ENCODE data around the gene TUT7. TPM values are rescaled to one million over a fixed set of nuclear protein-coding genes. Genes with fewer than 3 reads are reported as not detected.

The TUT7 gene
- total RNA-seq, 4 donors from 2014 or later = 21.5 to 50.6 (median 29.6) TPM

DNA sequence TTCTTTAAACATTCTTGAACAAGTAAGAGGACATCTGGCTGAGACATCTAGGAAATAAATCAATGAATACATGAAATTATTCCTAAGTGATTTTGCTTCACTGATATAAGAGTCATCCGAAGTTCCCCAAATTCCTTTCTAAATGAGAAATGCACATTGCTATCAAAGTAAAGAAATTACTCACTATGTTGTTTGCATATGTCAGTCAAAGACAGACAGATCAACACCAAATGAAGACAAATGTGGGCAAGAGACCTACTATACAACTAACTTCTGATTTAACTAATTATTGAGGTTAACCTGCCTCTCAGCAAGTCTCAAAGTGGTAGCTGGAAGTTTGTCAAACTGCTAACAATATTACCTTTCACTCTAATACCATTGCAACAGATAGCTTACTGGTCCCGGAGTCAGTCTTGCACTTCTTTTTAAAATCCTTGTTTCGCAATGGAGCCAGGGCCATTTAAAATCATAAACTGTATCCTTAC, 13.2 kb downstream of the TUT7 start:
- H3K4me3 ChIP-seq = no peak overlapping the region
- peaks cover 0 to 8% (median 0%) of the 10 kb centered on the region in 3 donors for H3K4me1 ChIP-seq
- ATAC-seq = no peak
- H3K27me3 ChIP-seq = no peaks in the 10 kb centered on the region
- H3K9me3 ChIP-seq = no peaks in the 10 kb centered on the region
- H3K36me3 ChIP-seq = peaks cover 24 to 98% of the 10 kb centered on the region in 2 donors
- WGBS, 2 donors (ENCODE audit: low coverage in 1 of 2) = 76 to 90% methylated on average over 2 to 3 of the region's 3 CpGs
- no peak for TF ChIP-seq POLR2AphosphoS5 (IDR thresholded peaks at IDR 0.05)
- no peak for TF ChIP-seq POLR2A (IDR thresholded peaks at IDR 0.05)
- no peak for TF ChIP-seq EP300 (IDR thresholded peaks at IDR 0.05)
- no peak overlapping the region for H3K27ac ChIP-seq

DNA sequence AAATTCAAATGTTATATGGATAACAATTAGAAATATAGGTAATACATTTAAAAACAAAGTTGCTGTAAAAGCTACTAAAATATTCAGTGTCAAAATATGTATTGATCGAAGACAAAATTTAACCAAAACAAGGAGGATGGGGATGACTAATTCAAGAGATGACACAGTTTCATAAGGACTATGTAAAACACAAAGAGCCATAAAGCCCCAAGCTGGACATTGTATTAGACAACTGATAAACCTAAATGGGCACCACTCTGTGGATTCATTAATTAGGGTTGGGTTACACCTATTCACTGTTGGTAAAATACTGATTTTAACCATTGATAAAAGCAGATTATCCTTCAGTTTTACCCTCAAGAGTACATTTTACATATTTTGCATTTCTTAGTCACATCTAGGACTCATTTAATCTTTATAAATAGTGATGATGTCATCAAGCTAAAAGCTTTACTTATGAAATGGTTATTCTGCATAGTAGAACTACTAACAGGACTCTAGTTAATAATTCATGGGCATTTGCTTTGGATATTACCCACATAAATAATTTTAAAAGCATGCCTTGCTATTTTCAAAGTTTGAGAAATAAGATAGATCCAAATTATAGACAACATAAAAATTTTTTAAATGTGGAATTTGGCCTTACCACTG, 13.7 kb downstream of the TUT7 start:
- H3K4me3 ChIP-seq = no peak overlapping the region
- H3K27me3 ChIP-seq = no peaks in the 10 kb centered on the region
- no peak overlapping the region for H3K27ac ChIP-seq
- no peaks in the 10 kb centered on the region for H3K9me3 ChIP-seq
- TF ChIP-seq POLR2AphosphoS5 (IDR thresholded peaks at IDR 0.05) = no peak
- no peak for TF ChIP-seq POLR2A (IDR thresholded peaks at IDR 0.05)
- TF ChIP-seq, protein P1, sequence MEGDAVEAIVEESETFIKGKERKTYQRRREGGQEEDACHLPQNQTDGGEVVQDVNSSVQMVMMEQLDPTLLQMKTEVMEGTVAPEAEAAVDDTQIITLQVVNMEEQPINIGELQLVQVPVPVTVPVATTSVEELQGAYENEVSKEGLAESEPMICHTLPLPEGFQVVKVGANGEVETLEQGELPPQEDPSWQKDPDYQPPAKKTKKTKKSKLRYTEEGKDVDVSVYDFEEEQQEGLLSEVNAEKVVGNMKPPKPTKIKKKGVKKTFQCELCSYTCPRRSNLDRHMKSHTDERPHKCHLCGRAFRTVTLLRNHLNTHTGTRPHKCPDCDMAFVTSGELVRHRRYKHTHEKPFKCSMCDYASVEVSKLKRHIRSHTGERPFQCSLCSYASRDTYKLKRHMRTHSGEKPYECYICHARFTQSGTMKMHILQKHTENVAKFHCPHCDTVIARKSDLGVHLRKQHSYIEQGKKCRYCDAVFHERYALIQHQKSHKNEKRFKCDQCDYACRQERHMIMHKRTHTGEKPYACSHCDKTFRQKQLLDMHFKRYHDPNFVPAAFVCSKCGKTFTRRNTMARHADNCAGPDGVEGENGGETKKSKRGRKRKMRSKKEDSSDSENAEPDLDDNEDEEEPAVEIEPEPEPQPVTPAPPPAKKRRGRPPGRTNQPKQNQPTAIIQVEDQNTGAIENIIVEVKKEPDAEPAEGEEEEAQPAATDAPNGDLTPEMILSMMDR (IDR thresholded peaks at IDR 0.05) = no peak
- TF ChIP-seq EP300 (IDR thresholded peaks at IDR 0.05) = no peak
- ATAC-seq = no peak
- WGBS, 2 donors (ENCODE audit: low coverage in 1 of 2) = 23 to 94% methylated on average over 1 of the region's 1 CpG
- H3K4me1 ChIP-seq = peaks cover 0 to 4% (median 0%) of the 10 kb centered on the region in 3 donors
- peaks cover 24 to 98% of the 10 kb centered on the region in 2 donors for H3K36me3 ChIP-seq

DNA sequence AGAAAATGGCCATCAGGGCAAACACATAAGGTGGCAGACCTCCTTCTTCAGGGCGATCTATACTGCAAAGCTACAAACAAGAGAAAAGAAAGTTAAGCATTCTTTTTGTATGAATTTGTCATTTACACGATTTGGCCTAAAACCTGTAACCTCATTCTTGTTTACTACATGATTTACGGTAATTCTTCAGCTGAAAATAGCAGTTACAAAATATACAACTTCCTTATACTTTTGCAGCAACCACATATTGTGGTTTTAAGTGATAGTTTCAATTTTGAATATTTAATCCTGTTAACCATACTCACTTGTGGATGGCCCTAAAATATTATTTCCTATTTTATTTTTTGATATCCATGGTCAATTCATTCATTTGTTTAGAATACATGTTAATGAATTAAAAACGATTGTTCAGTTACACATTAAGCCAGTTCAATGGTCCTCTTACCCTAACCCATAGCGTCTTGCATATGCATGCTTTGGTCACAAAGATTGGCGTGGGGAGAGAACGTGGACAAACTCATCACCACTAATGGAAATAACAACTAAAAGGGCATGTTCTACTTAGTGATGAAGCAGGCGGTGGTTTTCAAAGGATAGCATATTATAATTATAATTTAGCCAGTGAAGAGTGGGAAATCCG, 16.6 kb downstream of the TUT7 start:
- no peak for ATAC-seq
- H3K36me3 ChIP-seq = peaks cover 26 to 97% of the 10 kb centered on the region in 2 donors
- no peaks in the 10 kb centered on the region for H3K4me1 ChIP-seq
- H3K27ac ChIP-seq = no peak overlapping the region
- H3K4me3 ChIP-seq = no peak overlapping the region
- no peaks in the 10 kb centered on the region for H3K9me3 ChIP-seq
- TF ChIP-seq, protein P1 (IDR thresholded peaks at IDR 0.05) = no peak
- TF ChIP-seq EP300 (IDR thresholded peaks at IDR 0.05) = no peak
- WGBS, 2 donors (ENCODE audit: low coverage in 1 of 2) = 76 to 77% methylated on average over 9 of the region's 9 CpGs
- H3K27me3 ChIP-seq = no peaks in the 10 kb centered on the region

DNA sequence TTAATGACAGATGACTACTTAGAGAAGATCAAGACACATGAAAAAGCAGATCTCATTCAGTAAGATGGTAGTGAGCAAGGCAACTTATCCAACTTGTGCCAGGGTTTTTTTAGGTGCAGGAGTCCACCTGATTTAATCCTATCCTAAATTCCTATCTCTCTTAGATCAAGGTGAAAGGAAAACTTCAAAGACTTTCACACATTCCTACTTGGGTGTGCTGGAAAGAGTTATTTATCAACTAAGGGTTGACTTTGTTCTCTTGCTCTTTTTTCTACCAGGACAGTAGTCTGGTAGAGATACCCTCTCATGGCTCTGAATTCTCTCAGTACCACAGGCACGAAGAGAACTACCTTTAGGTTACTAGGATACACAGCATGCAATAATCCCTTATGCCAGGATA, 18.2 kb downstream of the TUT7 start:
- TF ChIP-seq EP300 (IDR thresholded peaks at IDR 0.05) (no peak), POLR2A (IDR thresholded peaks at IDR 0.05) (no peak), POLR2AphosphoS5 (IDR thresholded peaks at IDR 0.05) (no peak)
- TF ChIP-seq, protein P1 (IDR thresholded peaks at IDR 0.05) = no peak
- Histone ChIP-seq H3K9me3 (no peaks in the 10 kb centered on the region), H3K36me3 (peaks cover 18 to 95% of the 10 kb centered on the region in 2 donors), H3K4me1 (no peaks in the 10 kb centered on the region), H3K27me3 (no peaks in the 10 kb centered on the region), H3K4me3 (no peak overlapping the region), H3K27ac (no peak overlapping the region)
- no peak for ATAC-seq
- WGBS, 2 donors (ENCODE audit: low coverage in 1 of 2) = 83 to 88% methylated on average over 1 of the region's 1 CpG

DNA sequence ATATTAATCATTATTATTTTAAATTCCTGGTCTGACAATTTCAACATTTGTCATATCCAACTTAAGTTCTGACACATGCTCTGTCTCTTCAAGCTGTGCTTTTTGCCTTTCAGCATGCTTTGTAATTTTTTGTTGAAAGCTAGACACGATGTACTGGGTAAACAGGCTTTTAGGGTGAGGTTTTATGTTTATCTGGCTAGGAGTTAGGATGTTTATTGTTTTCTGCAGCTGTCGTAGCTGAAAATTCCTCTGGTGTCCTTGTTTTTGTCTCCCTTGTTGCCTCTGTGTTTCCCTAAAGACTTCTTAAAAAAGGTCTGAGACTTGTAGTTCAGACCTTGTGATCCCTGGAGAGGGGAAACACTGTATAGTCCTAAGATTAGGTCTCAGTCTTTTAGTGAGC, 20.6 kb downstream of the TUT7 start:
- no peak overlapping the region for H3K4me3 ChIP-seq
- TF ChIP-seq EP300 (IDR thresholded peaks at IDR 0.05) (no peak), POLR2A (IDR thresholded peaks at IDR 0.05) (no peak), POLR2AphosphoS5 (IDR thresholded peaks at IDR 0.05) (no peak)
- TF ChIP-seq, protein P1 (IDR thresholded peaks at IDR 0.05) = no peak
- H3K36me3 ChIP-seq = peaks cover 16 to 92% of the 10 kb centered on the region in 2 donors
- H3K27ac ChIP-seq = no peak overlapping the region
- no peak for ATAC-seq
- no peaks in the 10 kb centered on the region for H3K4me1 ChIP-seq
- H3K9me3 ChIP-seq = no peaks in the 10 kb centered on the region
- WGBS, 2 donors (ENCODE audit: low coverage in 1 of 2) = 72 to 94% methylated on average over 2 of the region's 2 CpGs
- no peaks in the 10 kb centered on the region for H3K27me3 ChIP-seq
